GM12878 (cell line): ENCODE data around the gene NR4A2. TPM values are rescaled to one million over a fixed set of nuclear protein-coding genes. Genes with fewer than 3 reads are reported as not detected.

ENCODE experiments used
- ATF2 ChIP-seq: IDR thresholded peaks from 2 replicates; pipeline ENCODE4 v1.6.1; 2012; ENCODE audit warnings: low read length, inconsistent platforms
- CHD4 ChIP-seq: fragments of 200-600 bp; sonication (generic); IDR thresholded peaks from 2 replicates; pipeline ENCODE4 v1.6.1; 2016; ENCODE audit warnings: mild to moderate bottlenecking
- E2F8 ChIP-seq: fragments of 450-650 bp; IDR thresholded peaks from 2 replicates; pipeline ENCODE4 v1.6.1; 2018; ENCODE audit warnings: mild to moderate bottlenecking, low read depth, moderate library complexity; ENCODE audit not compliant: partially characterized antibody
- EED ChIP-seq: sonication (generic); IDR thresholded peaks from 2 replicates; pipeline ENCODE4 v1.6.1; 2016; ENCODE audit warnings: antibody characterized with exemption, low read depth
- ELK1 ChIP-seq: IDR thresholded peaks from 2 replicates; pipeline ENCODE4 v1.6.1; 2012; ENCODE audit warnings: low read depth, low read length, improper control_type of control experiment
- ESRRA ChIP-seq: IDR thresholded peaks from 2 replicates; pipeline ENCODE4 v1.6.1; 2012; ENCODE audit warnings: mild to moderate bottlenecking, low read length, improper control_type of control experiment
- FOXM1 ChIP-seq: IDR thresholded peaks from 2 replicates; pipeline ENCODE4 v1.6.1; 2012; ENCODE audit warnings: low read depth, mild to moderate bottlenecking, inconsistent platforms, low read length, moderate library complexity
- GABPA ChIP-seq: IDR thresholded peaks from 2 replicates; pipeline ENCODE4 v1.6.1; 2014; ENCODE audit warnings: antibody characterized with exemption, low read depth, mild to moderate bottlenecking, inconsistent platforms
- HCFC1 ChIP-seq: fragments of 150-350 bp; IDR thresholded peaks from 2 replicates; pipeline ENCODE4 v1.6.1; 2014; ENCODE audit warnings: low read length
- IRF3 ChIP-seq: fragments of 450-650 bp; IDR thresholded peaks from 2 replicates; pipeline ENCODE4 v1.6.1; 2014; ENCODE audit warnings: mild to moderate bottlenecking
- NKRF ChIP-seq: fragments of 450-650 bp; conservative IDR thresholded peaks from 2 replicates; pipeline ENCODE4 v1.6.1; 2017; ENCODE audit warnings: mild to moderate bottlenecking, moderate library complexity
- POLR2AphosphoS5 ChIP-seq: IDR thresholded peaks from 2 replicates; pipeline ENCODE4 v1.6.1; 2011; ENCODE audit warnings: mild to moderate bottlenecking, low read length, inconsistent platforms
- SREBF2 ChIP-seq: IDR thresholded peaks from 2 replicates; pipeline ENCODE4 v1.6.1; 2012; ENCODE audit warnings: mild to moderate bottlenecking, low read length
- TAF1 ChIP-seq: IDR thresholded peaks from 2 replicates; pipeline ENCODE4 v1.6.1; 2011; ENCODE audit warnings: mild to moderate bottlenecking, low read depth, low read length, borderline replicate concordance
- TBL1XR1 ChIP-seq: IDR thresholded peaks from 2 replicates; pipeline ENCODE4 v1.6.1; 2012; ENCODE audit warnings: low read depth, low read length, improper control_type of control experiment
- TCF7 ChIP-seq: IDR thresholded peaks from 2 replicates; pipeline ENCODE4 v1.6.1; 2014; ENCODE audit warnings: antibody characterized with exemption, borderline replicate concordance
- ZBTB40 ChIP-seq: fragments of 450-650 bp; IDR thresholded peaks from 2 replicates; pipeline ENCODE4 v1.6.1; 2016; ENCODE audit warnings: mild to moderate bottlenecking, moderate library complexity, borderline replicate concordance
- ZNF274 ChIP-seq: IDR thresholded peaks from one replicate; pipeline ENCODE4 v1.8.0; 2011; ENCODE audit not compliant: insufficient read length, insufficient read depth
- ZNF622 ChIP-seq: fragments of 450-650 bp; IDR thresholded peaks from 2 replicates; pipeline ENCODE4 v1.6.1; 2017; ENCODE audit warnings: mild to moderate bottlenecking, inconsistent platforms
- polyA plus RNA-seq, 11 experiments: library from polyadenylated mRNA; depleted of rRNA in 4 of 11; unstranded in 6 of 11; stranded (reverse) in 5 of 11; fragments of >200 nt; fragmentation: Nextera tagmentation in 4 of 11; fragmentation: Illumina TruSeq in 1 of 11; extraction: Ambion mirVana in 4 of 11; extraction: Trizol in 1 of 11; gene quantifications; 1 replicate in 1 of 11; 2 replicates in 10 of 11; pipeline versions ENCODE4 v1.2.1 to v1.2.3, GENCODE V29; 2011 to 2016; ENCODE audit warnings: inconsistent platforms in 2 of 11, missing spikeins in 2 of 11, low read depth in 1 of 11
- total RNA-seq, 4 experiments: library from RNA; depleted of rRNA in 3 of 4; stranded (reverse); fragments of >200 nt in 3 of 4; fragmentation: Illumina TruSeq in 1 of 4; extraction: Trizol in 1 of 4; gene quantifications; 2 replicates each; pipeline versions ENCODE4 v1.2.1 to v1.2.3, GENCODE V29; 2013 to 2021

The NR4A2 gene
- total and polyA plus RNA-seq, 10 of the 15 experiments (the other 5 are each of a cell fraction or from before 2014, with no cell fraction given), result 0.15 to 3.4 (median 0.58) TPM

- no peak for TF ChIP-seq ELK1
- TF ChIP-seq ATF2, result no peak
- TF ChIP-seq IRF3, result no peak
- no peak for TF ChIP-seq ZNF274
- TF ChIP-seq E2F8, result no peak
- TF ChIP-seq TBL1XR1, result no peak; the same call in 1 of the 2 replicates
- no peak for TF ChIP-seq SREBF2
- no peak for TF ChIP-seq ZBTB40
- no peak for TF ChIP-seq HCFC1
- TF ChIP-seq FOXM1, result no peak
- TF ChIP-seq TCF7, result no peak
- TF ChIP-seq NKRF, result no peak
- no peak for TF ChIP-seq ESRRA
- TF ChIP-seq CHD4, result no peak
- TF ChIP-seq TAF1, result no peak; the same call in 1 of the 2 replicates
- TF ChIP-seq POLR2AphosphoS5, result no peak; the same call in 1 of the 2 replicates
- TF ChIP-seq EED, result peak; percentile 59
- TF ChIP-seq ZNF622, result no peak
- no peak for TF ChIP-seq GABPA
These were observed 1.5 kb upstream of the NR4A2 start (continued) for GRCh38 chr2:156333951-156334495.
